ENCODE results near the gene PLA2G4F. TPM values are rescaled to one million over a fixed set of nuclear protein-coding genes. Genes with fewer than 3 reads are reported as not detected.

PLA2G4F gene
- total RNA-seq, 1 experiment from 2014 or later = 1.9 TPM

DNA sequence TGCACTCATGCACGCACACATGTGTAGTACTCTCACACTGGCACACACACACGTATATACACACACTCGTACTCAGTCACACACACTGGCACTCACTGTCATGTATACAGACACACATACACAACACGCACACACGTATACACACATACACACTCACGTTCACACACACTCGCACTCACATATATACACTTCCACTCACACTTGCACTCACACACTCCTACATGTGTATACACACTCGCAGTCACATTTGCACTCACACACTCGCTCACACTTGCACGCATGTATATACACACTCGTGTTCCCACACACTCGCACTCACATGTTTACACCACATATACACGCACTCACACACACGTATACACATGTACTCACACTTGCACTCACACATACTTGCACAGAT is 1.5 kb downstream of the PLA2G4F start:
- Histone ChIP-seq H3K4me1 (replicated peaks; ENCODE audit: insufficient read depth) (peaks cover 17% of the 10 kb centered on the region), H4K20me1 (ENCODE audit: insufficient read depth) (no peaks in the 10 kb centered on the region), H3K9me3 (ENCODE audit: insufficient read depth, low read depth) (no peaks in the 10 kb centered on the region), H3K79me2 (ENCODE audit: low read depth) (no peaks in the 10 kb centered on the region), H3K9me2 (ENCODE audit: insufficient read depth) (no peaks in the 10 kb centered on the region), H3F3A (ENCODE audit: insufficient read depth, low read depth) (peaks cover 8% of the 10 kb centered on the region; the same call in 1 of the 2 replicates), H3K36me3 (ENCODE audit: low read depth) (no peaks in the 10 kb centered on the region), H2AFZ (no peak overlapping the region), H3K4me3 (no peak overlapping the region), H3K27me3 (ENCODE audit: insufficient read depth, low read depth) (no peaks in the 10 kb centered on the region), H3K27ac (no peak overlapping the region), H3K4me2 (no peak overlapping the region; the same call in 1 of the 2 replicates)
- no peak for DNase-seq
- ChIA-PET POLR2A (ENCODE audit: unreplicated experiment) (no interaction called here), CTCF (no interaction called here)
- no TSS peak for BruUV-seq (replicated peaks)
- TF ChIP-seq, protein P1, sequence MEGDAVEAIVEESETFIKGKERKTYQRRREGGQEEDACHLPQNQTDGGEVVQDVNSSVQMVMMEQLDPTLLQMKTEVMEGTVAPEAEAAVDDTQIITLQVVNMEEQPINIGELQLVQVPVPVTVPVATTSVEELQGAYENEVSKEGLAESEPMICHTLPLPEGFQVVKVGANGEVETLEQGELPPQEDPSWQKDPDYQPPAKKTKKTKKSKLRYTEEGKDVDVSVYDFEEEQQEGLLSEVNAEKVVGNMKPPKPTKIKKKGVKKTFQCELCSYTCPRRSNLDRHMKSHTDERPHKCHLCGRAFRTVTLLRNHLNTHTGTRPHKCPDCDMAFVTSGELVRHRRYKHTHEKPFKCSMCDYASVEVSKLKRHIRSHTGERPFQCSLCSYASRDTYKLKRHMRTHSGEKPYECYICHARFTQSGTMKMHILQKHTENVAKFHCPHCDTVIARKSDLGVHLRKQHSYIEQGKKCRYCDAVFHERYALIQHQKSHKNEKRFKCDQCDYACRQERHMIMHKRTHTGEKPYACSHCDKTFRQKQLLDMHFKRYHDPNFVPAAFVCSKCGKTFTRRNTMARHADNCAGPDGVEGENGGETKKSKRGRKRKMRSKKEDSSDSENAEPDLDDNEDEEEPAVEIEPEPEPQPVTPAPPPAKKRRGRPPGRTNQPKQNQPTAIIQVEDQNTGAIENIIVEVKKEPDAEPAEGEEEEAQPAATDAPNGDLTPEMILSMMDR (conservative IDR thresholded peaks at IDR 0.05) = no peak
- no peak for TF ChIP-seq EZH2 (IDR thresholded peaks at IDR 0.05; ENCODE audit: low read depth)
- intact Hi-C loops (cut with micrococcal nuclease; ENCODE audit: unreplicated experiment) = loop anchor here (10.0 kb wide), 1 partner anchor 230 kb away; no protein-coding TSS in a partner anchor

DNA sequence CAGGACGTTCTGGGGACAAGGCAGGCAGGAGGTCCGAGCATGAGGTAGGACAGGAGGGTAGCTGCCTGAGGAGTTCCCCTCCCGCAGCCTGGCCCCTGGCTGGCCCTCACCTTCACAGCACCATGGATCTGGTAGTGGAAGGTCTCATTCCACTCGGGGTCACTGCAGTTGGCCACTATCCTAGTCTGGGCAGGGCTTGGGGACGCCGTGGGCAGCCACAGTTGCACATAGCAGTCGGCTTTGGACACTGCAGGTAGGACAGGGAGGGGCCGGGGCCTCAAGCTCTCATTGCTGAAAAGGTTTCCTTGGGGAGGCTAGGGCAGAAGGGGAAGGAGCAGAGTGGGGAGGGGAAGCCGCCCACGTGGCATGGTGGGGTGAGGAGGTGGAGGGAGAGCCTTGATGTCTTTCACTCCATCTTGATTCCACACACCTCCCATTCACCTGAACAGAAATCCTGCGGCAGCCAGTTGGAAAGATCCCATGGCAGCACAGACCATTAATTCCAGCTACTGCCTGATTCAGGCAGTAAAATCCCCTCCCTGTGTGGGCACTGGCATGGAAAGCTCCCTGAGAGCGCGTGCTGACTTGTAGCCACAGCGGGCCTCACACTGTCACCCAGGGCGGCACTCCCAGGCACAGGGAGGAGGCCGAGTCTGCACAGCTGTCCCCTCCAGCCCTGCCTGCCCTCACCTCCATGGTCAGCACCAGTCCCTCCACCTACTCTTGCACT is 2.1 kb downstream of the PLA2G4F start:
- H3K27me3 ChIP-seq (ENCODE audit: insufficient read depth, low read depth) = no peaks in the 10 kb centered on the region
- TF ChIP-seq EZH2 (IDR thresholded peaks at IDR 0.05; ENCODE audit: low read depth) = no peak
- TF ChIP-seq, protein P1 (conservative IDR thresholded peaks at IDR 0.05) = no peak
- ChIA-PET CTCF (no interaction called here), POLR2A (ENCODE audit: unreplicated experiment) (no interaction called here)
- intact Hi-C loops (cut with micrococcal nuclease; ENCODE audit: unreplicated experiment) = loop anchor here (10.0 kb wide), 1 partner anchor 230 kb away; no protein-coding TSS in a partner anchor
- no peak overlapping the region for H3K27ac ChIP-seq
- H3K9me3 ChIP-seq (ENCODE audit: insufficient read depth, low read depth) = no peaks in the 10 kb centered on the region
- peaks cover 17% of the 10 kb centered on the region for H3K4me1 ChIP-seq (replicated peaks; ENCODE audit: insufficient read depth)
- no peaks in the 10 kb centered on the region for H3K79me2 ChIP-seq (ENCODE audit: low read depth)
- no peaks in the 10 kb centered on the region for H4K20me1 ChIP-seq (ENCODE audit: insufficient read depth)
- no peaks in the 10 kb centered on the region for H3K9me2 ChIP-seq (ENCODE audit: insufficient read depth)
- peaks cover 8% of the 10 kb centered on the region; the same call in 1 of the 2 replicates for H3F3A ChIP-seq (ENCODE audit: insufficient read depth, low read depth)
- no peak overlapping the region for H3K4me2 ChIP-seq
- no peak for DNase-seq
- no peaks in the 10 kb centered on the region for H3K36me3 ChIP-seq (ENCODE audit: low read depth)
- BruUV-seq (replicated peaks) = no TSS peak
- H3K4me3 ChIP-seq = no peak overlapping the region
- H2AFZ ChIP-seq = no peak overlapping the region

DNA sequence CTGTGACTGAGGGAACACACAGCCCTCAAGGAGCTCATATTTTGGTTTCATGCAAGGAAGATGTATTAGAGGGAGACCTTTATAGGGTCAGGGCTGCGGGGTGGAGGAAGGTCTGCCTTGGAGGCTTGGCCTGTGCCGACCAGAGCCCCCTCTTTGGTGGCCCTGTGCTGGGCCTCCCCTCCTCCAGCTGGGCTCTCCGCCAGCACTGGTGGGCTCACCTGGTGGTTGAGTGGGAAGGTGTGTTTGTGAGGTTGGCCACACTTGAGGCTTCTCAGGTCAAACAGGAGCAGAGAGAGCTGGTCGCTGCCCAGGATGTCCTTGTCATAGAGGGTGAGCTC is 2.6 kb downstream of the PLA2G4F start:
- H3K4me3 ChIP-seq = no peak overlapping the region
- no peaks in the 10 kb centered on the region for H3K27me3 ChIP-seq (ENCODE audit: insufficient read depth, low read depth)
- H2AFZ ChIP-seq = no peak overlapping the region
- BruUV-seq (replicated peaks) = no TSS peak
- DNase-seq = no peak
- peaks cover 17% of the 10 kb centered on the region for H3K4me1 ChIP-seq (replicated peaks; ENCODE audit: insufficient read depth)
- no peaks in the 10 kb centered on the region for H3K9me2 ChIP-seq (ENCODE audit: insufficient read depth)
- H3K79me2 ChIP-seq (ENCODE audit: low read depth) = no peaks in the 10 kb centered on the region
- TF ChIP-seq, protein P1 (conservative IDR thresholded peaks at IDR 0.05) = no peak
- TF ChIP-seq EZH2 (IDR thresholded peaks at IDR 0.05; ENCODE audit: low read depth) = no peak
- ChIA-PET POLR2A (ENCODE audit: unreplicated experiment) (no interaction called here), CTCF (no interaction called here)
- H3K27ac ChIP-seq = no peak overlapping the region
- no peaks in the 10 kb centered on the region for H3K9me3 ChIP-seq (ENCODE audit: insufficient read depth, low read depth)
- intact Hi-C loops (cut with micrococcal nuclease; ENCODE audit: unreplicated experiment) = loop anchor here (10.0 kb wide), 1 partner anchor 231 kb away; no protein-coding TSS in a partner anchor
- peaks cover 8% of the 10 kb centered on the region; the same call in 1 of the 2 replicates for H3F3A ChIP-seq (ENCODE audit: insufficient read depth, low read depth)
- no peaks in the 10 kb centered on the region for H3K36me3 ChIP-seq (ENCODE audit: low read depth)
- H3K4me2 ChIP-seq = no peak overlapping the region
- no peaks in the 10 kb centered on the region for H4K20me1 ChIP-seq (ENCODE audit: insufficient read depth)

All from PC-9 (cell line).